Choroid plexus epithelial cell (primary cell): ENCODE measurements around the gene SNU13.
"Not testable (repeated sequence)": the region's sequence is repeated elsewhere in the genome, so short reads cannot be mapped to it uniquely, and the experiment has no call there.

Source experiments
- DNase-seq: peaks from one replicate; pipeline ENCODE4 v3.0.0-alpha.2; 2010; ENCODE audit warnings: low read depth
- H3K4me3 ChIP-seq: 2 replicates; pipeline ENCODE4 v1.5.1; 2011; ENCODE audit warnings: low read depth, mild to moderate bottlenecking, control low read depth, low read length, moderate library complexity
- CTCF ChIP-seq: conservative IDR thresholded peaks from 2 replicates; pipeline ENCODE4 v1.5.1; 2011; ENCODE audit warnings: low read depth, mild to moderate bottlenecking, control low read depth, inconsistent platforms, low read length, moderate library complexity

Gene SNU13

GRCh38 chr22:41695211-41695610 is 6.5 kb upstream of the SNU13 start:
- no peak for TF ChIP-seq CTCF
- DNase-seq = no peak
- H3K4me3 ChIP-seq = no peak overlapping the region

GRCh38 chr22:41690476-41690875 is 1.8 kb upstream of the SNU13 start:
- TF ChIP-seq CTCF = no peak
- no peak for DNase-seq
- H3K4me3 ChIP-seq = no peak overlapping the region

GRCh38 chr22:41687901-41688364 is 734 bp downstream of the SNU13 start:
- peak; percentile 40 for DNase-seq
- TF ChIP-seq CTCF = no peak

GRCh38 chr22:41686890-41687289 is 1.8 kb downstream of the SNU13 start:
- DNase-seq, H3K4me3 ChIP-seq: not testable (repeated sequence)

More at GRCh38 chr22:41687901-41688364, 734 bp downstream of the SNU13 start:
- H3K4me3 ChIP-seq = peak overlapping the region; percentile 89

GRCh38 chr22:41684194-41684593 is 4.5 kb downstream of the SNU13 start:
- H3K4me3 ChIP-seq = no peak overlapping the region
- no peak for TF ChIP-seq CTCF
- DNase-seq = no peak

GRCh38 chr22:41683616-41684015 is 5.1 kb downstream of the SNU13 start:
- no peak for TF ChIP-seq CTCF
- no peak for DNase-seq
- H3K4me3 ChIP-seq = no peak overlapping the region

GRCh38 chr22:41683052-41683451 is 5.6 kb downstream of the SNU13 start:
- H3K4me3 ChIP-seq = no peak overlapping the region
- no peak for DNase-seq
- TF ChIP-seq CTCF = no peak
